ENCODE results near the gene ANO1.
"Not testable (repeated sequence)": the region's sequence is repeated elsewhere in the genome, so short reads cannot be mapped to it uniquely, and the experiment has no call there.

The ANO1 gene

DNA sequence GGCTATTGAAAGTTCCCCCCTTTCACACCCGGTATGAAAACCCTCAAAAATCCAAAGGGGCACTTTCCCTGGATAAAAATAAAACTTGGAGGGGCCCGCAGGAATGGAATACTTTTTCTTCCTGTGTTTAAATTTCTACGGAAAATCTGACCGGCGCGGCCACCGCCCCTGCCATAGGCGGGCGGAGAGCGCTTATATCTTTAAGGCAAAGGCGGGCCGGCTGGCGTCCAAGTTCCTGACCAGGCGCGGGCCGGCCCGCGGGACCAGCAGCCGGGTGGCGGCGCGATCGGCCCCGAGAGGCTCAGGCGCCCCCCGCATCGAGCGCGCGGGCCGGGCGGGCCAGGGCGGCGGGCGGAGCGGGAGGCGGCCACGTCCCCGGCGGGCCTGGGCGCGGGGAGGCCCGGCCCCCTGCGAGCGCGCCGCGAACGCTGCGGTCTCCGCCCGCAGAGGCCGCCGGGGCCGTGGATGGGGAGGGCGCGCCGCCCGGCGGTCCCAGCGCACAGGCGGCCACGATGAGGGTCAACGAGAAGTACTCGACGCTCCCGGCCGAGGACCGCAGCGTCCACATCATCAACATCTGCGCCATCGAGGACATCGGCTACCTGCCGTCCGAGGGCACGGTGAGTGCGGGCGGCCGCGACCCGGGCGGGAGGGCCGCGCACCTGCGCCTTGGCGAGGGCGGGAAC, at the start of gene ANO1:
Gene ANO1, plus strand, starts transcription at position 223 of the 686 bp plus-strand sequence. Its CDS starts 290 bp downstream, at position 513.
- DNase-seq, result no peak

DNA sequence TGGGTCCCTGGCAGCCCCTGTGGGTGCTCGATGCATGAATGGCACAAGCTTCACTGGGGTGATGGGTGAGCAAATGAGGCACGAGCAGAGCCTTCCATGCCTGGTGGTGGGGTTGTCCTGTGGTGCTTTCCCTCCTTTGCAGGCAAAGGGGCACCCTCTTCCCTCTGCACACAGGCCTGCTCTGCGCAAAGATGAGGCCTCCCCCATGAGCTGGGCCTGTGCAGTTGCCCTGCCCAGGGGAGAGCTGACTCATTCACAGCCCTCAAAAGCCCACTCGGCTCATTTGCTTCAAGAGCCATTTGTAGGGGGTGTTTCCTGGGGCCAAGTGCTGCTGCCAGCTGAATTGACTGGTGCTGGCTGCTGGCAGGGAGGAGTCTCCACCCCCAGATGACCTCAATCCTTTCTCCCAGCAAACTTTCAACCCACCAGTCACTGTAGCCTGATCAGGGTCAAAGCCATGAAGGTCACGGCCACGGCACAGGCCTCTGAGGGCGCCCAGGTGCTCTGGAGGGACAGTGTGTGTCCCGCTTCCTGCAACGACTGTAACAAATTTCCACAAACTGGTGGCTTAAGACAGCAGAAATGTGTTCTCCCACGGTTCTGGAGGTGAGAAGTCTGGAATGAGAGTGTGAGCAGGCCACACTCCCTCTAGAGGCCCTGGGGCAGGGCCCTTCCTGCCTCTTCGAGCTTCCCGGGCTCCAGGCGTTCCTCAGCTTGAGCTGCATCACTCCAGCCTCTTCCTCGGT, 48.8 kb upstream of the ANO1 start:
- no peak for DNase-seq

DNA sequence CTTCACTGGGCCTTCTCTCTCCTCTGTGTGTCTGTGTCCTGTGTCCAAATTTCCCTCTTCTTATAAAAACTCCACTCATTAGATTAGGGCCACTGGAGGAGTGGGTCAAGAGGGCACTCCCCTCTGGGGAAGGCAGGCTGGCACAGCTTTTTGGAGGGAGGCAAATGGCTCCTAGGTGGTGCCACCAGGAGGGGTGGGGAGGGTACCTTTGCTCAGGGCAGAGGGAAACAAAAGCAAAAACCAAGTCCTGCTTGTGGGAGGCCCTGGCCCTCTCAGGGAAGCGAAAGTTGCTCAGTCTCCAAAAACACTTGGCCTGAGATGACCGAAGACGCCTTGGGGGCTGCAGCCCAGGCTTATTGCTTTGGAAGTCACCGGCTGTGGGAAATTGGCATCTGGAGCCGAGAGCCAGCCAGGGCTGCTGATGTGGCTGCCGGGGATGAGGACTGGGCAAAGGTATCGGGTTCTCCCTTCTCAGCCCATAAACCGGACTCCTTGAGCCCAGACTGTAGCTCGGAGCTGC, 48.2 kb upstream of the ANO1 start:
- DNase-seq, result no peak

DNA sequence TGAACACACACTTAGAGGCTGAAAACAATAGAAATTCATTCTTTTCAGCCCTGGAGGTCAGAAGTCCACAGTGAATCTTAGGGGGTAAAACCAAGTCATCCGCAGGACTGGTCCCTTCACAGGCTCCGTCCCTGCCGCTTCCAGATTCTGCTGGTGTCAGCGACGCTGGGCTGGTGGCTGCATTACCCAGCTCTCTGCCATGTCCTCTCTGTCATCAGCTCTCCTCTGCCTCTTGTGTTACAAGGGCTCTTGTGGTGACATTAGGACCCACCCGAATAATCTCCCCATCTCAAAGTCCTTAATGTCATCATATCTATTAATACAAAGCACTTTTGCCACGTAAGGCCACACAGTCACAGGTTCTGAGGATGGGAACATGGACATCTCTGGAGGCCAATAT, 47.7 kb upstream of the ANO1 start:
- no peak for DNase-seq

DNA sequence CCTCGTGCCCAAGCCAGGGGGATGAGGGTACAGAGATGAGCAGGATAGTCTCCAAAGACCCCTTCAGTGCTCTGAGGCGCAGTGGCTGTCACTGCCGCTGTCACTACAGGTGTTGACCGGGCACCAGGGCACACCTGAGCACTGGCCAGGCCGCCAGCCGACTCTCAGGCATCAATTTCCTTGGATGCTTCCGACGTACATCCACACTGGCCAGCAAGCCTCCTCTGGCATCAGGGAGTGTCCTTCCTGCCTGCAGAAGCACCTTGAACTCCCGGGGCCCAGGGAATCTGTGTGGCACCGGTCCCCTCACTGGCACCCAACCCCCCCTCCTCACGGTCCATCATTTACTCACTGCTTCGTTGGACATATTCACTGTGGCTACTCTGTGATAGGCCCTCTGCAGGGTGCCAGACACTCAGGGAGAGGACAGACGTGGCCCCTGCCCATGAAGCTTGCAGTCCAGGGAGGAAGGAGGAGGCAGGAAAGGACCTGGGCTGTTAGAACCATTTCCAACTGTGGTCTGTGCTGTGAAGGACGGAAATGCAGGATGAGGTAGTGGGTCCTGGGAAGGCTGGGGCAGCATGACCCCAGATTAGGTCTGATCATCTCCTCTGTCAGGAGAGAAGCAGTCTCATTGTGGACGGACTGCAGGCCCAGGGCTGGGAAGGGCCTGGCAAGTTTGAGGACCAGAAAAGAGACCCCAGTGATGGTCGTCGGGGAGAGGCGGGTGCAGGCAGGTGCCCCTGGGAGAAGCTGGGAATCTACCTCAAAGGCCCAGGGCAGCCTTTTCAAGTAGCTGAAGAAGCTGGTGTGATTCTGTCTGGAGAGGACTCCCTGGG, 46.3 kb upstream of the ANO1 start:
- no peak for DNase-seq

DNA sequence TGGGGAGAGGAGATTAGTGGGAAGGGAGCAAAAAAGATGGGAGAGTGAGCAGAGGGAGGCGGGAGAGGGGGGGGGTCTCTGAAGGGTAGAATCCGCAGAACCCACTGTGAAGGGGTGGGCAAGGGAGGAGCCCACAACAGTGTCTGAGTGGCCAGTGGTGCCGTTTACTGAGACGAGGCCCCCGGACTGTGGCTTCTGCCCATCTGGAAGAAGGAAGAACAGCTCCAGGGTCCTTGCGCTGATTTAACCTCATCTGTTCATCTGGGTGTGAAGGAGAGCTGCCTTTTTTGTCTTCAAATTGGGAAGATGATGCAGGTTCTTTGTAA, 45.7 kb upstream of the ANO1 start:
- DNase-seq, result no peak

DNA sequence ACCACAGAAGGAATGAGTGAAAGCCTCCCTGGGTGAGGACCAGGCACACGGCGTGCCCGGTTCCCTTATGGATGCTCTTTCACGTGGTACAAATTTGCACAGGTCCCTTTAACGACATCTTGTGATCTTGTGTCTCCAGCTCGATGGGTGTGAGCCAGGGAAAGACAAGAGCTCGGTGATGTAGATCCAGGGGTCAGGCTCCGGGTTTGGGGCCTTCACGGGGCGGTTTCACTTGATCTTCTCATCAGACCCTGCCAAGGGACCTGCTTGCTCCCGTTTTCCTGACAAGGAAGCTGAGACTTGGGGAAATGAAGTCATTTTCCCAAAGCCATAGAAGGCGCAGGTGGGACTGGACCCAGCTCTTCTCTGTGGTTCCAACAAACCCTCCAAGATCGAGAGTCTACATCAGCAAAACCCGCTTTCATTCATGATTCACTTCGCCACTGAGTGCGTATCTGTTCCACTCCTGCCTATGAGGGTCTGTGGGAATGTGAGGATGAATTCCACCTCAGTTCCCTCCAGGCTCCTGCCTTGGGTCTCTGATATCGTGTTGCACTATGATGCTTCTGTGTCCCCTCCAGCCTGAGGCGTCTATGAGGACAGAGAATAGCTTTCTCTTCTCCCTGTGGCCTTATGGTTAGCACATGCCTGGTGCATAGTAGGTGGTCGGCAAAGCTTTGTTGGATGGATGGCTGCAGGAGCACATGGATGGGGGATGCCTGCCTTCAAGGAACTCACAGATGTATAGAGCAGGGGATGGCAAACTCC, 45.0 kb upstream of the ANO1 start:
- DNase-seq, result no peak

DNA sequence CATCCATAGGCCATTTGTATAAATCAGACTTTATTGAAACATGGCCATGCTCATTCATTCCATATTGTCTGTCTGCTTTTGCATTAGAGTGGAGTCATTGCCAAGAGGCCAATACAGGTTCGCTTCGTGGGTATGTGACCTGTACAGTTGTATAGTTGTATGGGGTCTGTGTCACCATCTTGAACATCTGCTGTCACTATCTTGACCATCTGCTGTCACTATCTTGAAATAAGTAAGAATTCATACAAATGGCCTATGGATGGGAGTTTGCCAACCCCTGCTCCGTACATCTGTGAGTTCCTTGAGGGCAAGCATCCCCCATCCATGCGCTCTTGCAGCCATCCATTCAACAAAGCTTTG, 44.4 kb upstream of the ANO1 start:
- DNase-seq, result no peak

DNA sequence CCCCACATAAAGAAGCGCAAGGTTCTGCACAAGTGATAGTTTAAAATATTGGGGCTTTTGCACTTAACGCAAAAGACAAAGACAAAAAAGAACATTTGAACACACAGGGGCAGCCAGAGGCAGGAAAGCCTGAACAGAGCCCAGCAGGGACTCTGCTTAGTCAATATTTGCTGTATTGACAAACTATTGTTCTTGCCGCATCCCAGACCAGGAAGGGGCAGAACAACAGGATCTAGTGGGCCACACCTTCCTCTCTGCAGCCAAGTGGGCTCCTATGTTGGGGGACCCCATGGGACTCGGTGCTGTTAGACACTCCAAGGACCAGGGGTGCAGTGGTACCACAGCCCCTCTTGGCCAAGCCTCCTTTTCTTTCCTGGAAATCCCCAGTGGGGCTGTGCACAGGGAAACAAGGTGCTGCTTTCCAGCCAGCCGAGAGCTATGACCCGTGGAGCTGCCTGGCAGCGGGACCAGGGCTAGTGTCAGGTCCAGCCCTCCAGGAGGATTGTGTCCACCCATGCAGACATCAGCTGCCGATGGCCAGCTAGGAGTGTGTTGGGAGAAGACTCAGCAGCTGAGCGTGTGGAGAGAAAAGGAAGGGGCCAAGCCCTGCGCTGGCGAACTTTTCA, 43.3 kb upstream of the ANO1 start:
- no peak for DNase-seq

DNA sequence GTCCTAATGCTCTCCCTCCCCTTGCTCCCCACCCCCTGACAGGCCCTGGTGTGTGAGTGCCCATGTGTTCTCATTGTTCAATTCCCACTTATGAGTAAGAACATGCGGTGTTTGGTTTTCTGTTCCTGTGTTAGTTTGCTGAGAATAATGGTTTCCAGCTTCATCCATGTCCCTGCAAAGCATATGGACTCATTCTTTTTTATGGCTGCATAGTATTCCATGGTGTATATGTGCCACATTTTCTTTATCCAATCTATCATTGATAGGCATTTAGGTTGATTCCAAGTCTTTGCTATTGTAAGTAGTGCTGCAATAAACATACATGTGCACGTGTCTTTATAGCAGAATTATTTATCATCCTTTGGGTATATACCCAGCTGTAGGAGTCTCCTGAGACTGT, 42.5 kb upstream of the ANO1 start:
- DNase-seq, result not testable (repeated sequence)

DNA sequence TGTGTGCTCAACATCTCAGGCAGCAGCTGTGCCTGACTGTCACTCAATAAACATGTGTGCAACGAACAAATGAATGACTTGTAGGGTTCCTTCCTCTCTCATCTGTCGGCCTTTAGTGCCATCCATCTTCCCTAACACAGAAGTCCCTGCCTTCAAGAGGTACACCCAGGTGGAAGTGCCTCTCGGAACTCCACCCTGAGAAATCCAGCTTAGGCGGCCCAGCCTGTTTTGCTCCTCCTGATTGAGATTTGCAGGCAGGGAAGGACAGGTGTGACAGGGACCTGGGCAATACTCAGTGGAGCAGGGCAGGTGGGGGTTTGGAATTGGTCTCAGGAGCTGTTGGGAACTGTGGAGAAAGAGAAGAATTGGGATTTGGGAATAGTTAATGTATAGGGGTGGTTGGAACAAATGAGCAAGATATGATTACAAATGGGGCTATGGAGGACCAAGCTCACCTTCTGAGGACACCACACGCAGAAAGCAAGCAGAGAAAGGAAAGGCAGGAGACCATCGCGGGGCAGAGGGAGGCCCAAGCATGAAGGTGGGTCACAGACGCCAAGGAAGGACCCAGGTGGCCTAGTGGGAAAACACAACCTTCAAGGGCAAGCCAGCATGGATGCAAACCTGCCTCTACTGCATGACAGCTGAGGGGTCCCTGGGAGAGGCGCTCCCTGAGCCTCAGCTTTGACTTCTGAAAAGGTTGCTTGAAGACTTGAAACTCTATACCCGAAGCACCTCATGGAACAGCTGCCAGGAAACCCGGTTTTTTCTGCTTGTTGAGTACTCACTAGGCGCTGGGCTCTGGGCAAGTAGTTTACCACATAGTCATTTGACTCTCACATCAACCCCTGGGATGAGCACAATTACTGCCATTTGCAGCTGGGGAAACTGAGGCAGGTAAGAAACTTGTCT, 40.9 kb upstream of the ANO1 start:
- no peak for DNase-seq

DNA sequence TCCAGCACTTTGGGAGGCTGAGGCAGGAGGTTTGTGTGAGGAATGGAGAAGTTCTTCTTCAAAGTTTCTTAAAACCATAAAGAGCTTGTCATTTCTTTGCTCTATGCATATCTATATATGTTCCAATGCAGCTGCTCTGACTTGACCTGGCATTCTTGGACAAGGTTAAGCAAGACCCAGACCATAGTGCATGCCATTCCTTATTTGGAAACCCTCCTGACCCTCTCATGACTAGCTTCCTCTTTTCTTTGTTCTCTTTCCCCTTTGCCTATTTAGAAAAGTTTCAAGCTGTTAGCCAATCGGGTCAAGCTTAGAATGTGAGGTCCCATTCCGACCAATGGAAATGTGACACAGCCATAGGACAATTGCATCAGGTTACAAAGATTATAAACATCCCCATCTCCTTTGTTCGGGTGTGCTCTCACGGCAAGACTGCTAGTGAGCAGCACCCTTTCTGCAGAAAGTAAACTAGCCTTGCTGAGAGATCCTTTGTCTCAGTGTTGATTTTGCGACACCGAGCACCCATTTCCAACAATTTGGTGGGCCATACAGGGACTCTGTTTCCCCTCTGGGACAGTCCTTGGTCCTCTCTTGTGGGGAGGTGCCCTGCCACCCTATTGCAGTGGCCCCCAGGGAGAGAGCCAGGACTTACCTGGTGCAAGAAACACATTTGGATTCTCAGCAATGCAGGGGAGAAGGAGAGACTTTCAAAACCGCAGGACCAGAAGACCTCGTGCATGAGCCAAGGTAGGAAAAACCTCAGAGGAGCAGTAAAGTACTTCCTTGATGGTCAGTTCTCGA, 39.9 kb upstream of the ANO1 start:
- no peak for DNase-seq

DNA sequence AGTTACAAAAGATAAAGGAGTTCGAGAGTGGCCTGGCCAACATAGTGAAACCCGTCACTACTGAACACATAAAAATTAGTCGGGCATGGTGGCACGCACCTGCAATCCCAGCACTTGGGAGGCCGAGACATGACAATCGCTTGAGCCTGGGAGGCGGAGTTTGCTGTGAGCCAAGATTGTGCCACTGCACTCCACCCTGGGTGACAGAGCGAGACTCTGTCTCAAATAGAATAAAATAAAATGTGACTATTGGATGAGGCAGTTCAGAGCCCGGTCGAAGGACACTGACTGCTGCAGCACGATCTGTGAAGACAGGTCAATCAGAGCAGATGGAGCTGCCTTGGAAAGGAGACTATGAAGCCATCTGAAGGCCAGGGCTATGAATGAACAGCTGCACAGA, 37.7 kb upstream of the ANO1 start:
- no peak for DNase-seq

DNA sequence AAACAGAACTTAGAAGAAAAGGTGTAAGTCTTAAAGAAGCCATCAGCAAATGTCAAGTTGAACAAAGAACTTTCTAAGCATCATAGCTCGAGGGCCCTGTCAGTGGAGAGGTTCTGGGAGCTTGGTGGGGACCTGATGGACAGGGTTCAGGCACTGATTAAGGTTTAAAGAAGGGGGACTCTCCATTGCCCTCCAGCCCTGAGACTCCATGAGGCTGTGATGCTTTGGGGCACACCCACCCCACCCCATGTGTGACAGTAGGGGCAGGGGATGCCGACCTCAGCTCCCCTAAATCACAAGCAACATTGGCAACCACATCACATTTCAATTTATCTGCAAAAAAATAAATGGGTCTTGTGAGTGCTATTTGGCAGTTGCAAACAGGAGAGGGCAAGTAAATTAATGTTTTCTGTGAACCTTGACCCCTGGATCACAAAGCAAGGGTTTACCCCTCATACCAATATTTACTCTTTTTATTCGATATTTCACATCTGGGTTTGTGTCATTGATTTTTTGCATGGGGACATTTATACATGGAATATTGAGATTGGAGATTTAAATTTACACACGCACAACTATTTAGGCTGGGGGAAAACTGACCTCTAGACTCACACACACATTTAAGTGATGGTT, 37.1 kb upstream of the ANO1 start:
- no peak for DNase-seq

DNA sequence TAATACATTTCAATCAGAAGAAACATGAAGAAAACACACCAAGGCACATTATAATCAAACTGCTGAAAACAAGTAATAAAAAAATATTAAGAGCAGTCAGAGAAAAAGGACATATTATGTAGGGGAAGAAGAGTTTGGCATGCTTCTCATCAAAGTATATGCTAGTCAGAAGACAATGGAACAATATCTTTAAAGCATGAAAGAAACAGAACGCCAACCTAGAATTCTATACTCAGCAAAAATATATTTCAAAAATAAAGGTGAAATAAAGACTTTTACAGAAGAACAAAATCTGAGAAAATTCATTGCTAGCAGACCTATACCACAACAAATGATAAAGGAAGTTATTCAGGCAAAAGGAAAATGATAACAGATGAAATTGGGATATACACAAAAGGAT, 34.6 kb upstream of the ANO1 start:
- no peak for DNase-seq

DNA sequence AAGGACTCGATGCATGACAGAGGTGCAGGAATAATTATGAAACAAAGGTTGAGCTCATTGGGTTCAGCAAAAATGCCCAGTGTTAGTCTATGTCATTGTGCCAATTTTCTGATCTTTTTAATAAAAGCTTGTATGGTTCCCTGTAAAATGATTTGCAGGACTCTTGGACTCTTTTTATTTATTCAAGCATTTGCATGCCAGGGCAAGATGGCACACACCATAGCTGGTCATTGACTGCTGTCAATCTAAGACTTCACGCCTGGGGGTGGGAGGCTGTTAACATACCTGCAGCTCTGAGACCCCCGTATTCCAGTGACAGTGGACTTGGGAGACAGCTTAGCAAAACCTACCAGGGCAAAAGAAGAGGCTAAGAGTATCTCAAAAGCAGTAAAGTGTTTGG, 32.0 kb upstream of the ANO1 start:
- no peak for DNase-seq

DNA sequence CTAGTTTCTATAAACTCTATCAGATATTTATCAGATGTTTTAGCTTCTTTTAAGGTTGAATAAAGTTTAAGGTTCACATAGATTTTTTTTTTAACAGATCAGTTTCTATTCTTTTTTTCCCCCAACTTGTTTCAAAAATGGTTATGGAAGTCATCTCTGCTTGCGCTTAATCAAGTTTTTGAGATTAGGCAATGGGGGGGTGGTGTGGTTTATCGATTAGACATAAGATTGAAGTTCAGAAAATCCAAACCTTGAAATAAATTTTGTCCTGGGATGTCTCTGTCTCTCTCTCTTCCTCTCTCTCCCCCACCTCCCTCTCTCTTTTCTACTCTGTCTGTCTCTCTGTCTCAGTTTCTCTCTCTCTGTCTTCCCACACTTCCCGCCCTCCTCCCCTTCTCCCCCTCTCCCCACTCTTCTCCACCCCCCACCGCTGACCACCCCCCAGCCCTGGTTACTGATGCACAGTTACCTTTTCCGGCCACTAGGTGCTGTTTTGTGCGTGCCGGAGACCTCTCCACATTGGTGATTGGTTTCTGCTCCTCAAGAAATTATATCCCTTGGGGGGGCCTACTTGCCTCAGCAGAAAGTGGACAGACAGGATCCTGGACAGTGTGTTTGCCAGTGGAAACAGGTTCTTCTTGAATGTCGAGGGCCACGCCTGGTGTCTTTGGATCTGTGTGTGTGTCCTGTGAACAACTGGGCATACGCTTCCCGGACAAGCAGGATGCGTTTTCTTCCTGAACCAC, 29.7 kb upstream of the ANO1 start:
- no peak for DNase-seq

DNA sequence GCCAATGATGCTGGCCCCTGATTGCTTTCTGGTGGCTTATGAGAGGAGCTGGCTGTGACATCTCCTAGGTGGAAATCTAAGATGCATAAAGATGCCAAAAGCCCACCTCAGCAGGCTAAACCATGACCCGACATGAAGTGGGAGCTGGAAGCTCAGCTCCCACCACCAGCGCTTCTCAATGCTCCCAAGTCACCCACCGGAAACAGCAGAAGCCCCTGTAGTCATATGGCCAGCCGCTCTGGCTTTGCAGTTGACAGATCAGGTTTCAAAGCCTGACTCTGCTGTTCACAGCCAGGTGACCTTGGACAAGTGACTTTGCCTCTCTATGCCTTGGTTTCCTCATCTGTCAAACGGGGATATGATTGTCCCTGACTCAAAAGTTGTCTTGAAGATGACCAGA, 29.1 kb upstream of the ANO1 start:
- no peak for DNase-seq

DNA sequence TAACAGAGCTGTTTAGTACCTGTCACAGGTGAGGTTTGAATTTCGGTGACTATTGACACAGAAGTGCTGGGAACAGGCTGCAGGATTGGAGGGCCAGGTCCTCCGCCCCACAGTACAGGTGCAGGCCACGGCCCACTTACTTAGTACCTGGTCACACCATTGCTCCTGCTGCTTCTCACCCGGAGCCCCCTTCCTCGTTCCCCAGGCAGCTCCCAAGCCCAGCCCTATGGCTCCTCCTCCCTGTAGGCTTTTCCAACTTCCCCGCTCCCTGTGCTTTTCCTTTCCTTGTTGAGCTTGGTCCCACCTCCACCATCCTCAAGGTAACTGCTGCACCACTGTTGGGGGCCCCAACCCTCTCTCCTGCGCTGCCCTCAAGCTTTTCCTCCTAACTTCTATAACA, 27.9 kb upstream of the ANO1 start:
- no peak for DNase-seq
